Osteocyte (in vitro differentiated cells): ENCODE results near the gene ANKUB1. TPM values are rescaled to one million over a fixed set of nuclear protein-coding genes. Genes with fewer than 3 reads are reported as not detected.

Experiments used
- DNase-seq: peaks from one replicate; pipeline ENCODE4 v3.0.0; 2021; ENCODE audit warnings: mixed read lengths; ENCODE audit not compliant: unreplicated experiment; ENCODE audit errors: extremely low spot score
- H3K27ac Mint-ChIP-seq: one replicate; pipeline ENCODE4 v1.8.0; 2021; ENCODE audit warnings: mild to moderate bottlenecking, mixed read lengths; ENCODE audit not compliant: unreplicated experiment
- H3K27me3 Mint-ChIP-seq: one replicate; pipeline ENCODE4 v1.8.0; 2021; ENCODE audit warnings: mixed read lengths; ENCODE audit not compliant: unreplicated experiment
- H3K36me3 Mint-ChIP-seq: one replicate; pipeline ENCODE4 v1.8.0; 2021; ENCODE audit warnings: mixed read lengths; ENCODE audit not compliant: unreplicated experiment
- H3K4me1 Mint-ChIP-seq: one replicate; pipeline ENCODE4 v1.8.0; 2021; ENCODE audit warnings: mixed read lengths; ENCODE audit not compliant: unreplicated experiment
- H3K4me3 Mint-ChIP-seq: one replicate; pipeline ENCODE4 v1.8.0; 2021; ENCODE audit warnings: mild to moderate bottlenecking, moderate library complexity, mixed read lengths; ENCODE audit not compliant: unreplicated experiment
- H3K9me3 Mint-ChIP-seq: one replicate; pipeline ENCODE4 v1.8.0; 2021; ENCODE audit warnings: mixed read lengths; ENCODE audit not compliant: unreplicated experiment
- total RNA-seq: library from RNA; stranded (reverse); gene quantifications from 2 replicates; pipeline ENCODE4 v1.2.1, GENCODE V29; 2021
- TF ChIP-seq, protein P1 (sequence below): fragments of 200-600 bp; sonication (generic); IDR thresholded peaks from 2 replicates; pipeline ENCODE4 v1.5.0; 2021; ENCODE audit warnings: antibody characterized with exemption, mild to moderate bottlenecking, moderate library complexity

Gene ANKUB1
- total RNA-seq, 1 donor from 2014 or later: not detected

DNA sequence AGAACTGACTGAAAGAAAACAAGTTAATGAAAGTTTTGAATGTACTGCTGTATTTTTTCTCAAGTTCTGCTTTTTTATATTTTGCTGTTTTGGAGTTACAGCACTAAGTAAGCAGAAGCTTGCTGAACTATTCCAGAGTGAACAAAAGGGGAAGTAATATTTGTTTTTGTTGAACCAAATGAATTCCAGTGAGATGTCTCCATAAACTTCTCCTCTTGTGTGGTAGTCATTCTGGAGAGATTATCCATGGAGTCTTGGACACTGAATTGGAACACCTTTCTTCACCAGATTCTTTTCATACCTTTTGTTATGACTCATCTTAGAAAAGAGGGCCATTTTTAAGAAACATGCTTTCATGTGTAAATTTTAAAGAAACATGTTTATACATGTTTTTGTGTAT is 8.8 kb downstream of the ANKUB1 start:
- DNase-seq: no peak
- Mint-ChIP-seq H3K27me3 (no peaks in the 10 kb centered on the region), H3K4me3 (no peak overlapping the region), H3K27ac (peak overlapping the region; percentile 45), H3K4me1 (peaks cover 18% of the 10 kb centered on the region), H3K9me3 (no peaks in the 10 kb centered on the region), H3K36me3 (no peaks in the 10 kb centered on the region)
- TF ChIP-seq, protein P1, sequence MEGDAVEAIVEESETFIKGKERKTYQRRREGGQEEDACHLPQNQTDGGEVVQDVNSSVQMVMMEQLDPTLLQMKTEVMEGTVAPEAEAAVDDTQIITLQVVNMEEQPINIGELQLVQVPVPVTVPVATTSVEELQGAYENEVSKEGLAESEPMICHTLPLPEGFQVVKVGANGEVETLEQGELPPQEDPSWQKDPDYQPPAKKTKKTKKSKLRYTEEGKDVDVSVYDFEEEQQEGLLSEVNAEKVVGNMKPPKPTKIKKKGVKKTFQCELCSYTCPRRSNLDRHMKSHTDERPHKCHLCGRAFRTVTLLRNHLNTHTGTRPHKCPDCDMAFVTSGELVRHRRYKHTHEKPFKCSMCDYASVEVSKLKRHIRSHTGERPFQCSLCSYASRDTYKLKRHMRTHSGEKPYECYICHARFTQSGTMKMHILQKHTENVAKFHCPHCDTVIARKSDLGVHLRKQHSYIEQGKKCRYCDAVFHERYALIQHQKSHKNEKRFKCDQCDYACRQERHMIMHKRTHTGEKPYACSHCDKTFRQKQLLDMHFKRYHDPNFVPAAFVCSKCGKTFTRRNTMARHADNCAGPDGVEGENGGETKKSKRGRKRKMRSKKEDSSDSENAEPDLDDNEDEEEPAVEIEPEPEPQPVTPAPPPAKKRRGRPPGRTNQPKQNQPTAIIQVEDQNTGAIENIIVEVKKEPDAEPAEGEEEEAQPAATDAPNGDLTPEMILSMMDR: no peak

DNA sequence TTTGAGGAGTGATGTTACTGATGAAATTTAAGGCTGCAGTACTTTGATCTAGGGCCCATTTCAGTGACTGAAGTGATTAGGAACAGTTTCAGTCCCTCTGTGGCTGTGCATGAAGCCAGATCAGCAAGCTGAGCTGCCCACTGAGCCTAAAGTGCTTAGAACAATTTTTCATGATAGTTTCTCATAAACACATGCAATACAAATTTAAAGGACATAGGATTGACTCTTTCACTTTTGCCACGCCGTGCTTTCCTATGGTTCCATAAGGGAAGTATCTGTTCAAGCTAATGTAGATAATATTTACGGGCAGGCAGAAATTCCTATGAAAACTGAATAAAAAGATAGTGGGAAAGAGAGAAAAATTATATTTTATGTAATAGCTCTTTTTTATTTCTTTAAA is 10.6 kb downstream of the ANKUB1 start:
- Mint-ChIP-seq H3K4me3 (no peak overlapping the region), H3K36me3 (no peaks in the 10 kb centered on the region), H3K9me3 (no peaks in the 10 kb centered on the region), H3K27ac (no peak overlapping the region), H3K27me3 (no peaks in the 10 kb centered on the region), H3K4me1 (peaks cover 18% of the 10 kb centered on the region)
- DNase-seq: no peak
- TF ChIP-seq, protein P1: no peak

DNA sequence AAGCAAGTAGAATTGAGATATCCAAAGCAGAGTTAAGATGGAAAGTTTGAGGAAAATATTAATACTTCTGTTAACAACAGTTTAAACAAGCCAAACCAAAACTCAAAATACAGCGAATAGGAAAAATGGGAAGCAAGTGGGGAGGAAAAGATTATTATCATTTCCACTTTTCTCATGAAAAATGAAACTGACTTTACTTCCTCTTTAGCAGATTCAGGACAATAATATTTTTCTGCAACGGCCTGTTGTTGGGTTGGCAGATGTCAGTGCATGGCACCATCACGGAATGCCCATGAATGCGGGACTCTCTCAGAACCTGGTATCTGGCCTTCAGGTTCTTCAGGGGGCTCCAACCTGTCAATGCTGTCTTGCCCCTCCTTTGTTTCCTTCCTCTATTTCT is 11.1 kb downstream of the ANKUB1 start:
- TF ChIP-seq, protein P1: no peak
- H3K4me3 Mint-ChIP-seq: no peak overlapping the region
- no peak for DNase-seq
- H3K4me1 Mint-ChIP-seq: peaks cover 18% of the 10 kb centered on the region
- H3K36me3 Mint-ChIP-seq: no peaks in the 10 kb centered on the region
- no peak overlapping the region for H3K27ac Mint-ChIP-seq
- no peaks in the 10 kb centered on the region for H3K27me3 Mint-ChIP-seq
- H3K9me3 Mint-ChIP-seq: no peaks in the 10 kb centered on the region

DNA sequence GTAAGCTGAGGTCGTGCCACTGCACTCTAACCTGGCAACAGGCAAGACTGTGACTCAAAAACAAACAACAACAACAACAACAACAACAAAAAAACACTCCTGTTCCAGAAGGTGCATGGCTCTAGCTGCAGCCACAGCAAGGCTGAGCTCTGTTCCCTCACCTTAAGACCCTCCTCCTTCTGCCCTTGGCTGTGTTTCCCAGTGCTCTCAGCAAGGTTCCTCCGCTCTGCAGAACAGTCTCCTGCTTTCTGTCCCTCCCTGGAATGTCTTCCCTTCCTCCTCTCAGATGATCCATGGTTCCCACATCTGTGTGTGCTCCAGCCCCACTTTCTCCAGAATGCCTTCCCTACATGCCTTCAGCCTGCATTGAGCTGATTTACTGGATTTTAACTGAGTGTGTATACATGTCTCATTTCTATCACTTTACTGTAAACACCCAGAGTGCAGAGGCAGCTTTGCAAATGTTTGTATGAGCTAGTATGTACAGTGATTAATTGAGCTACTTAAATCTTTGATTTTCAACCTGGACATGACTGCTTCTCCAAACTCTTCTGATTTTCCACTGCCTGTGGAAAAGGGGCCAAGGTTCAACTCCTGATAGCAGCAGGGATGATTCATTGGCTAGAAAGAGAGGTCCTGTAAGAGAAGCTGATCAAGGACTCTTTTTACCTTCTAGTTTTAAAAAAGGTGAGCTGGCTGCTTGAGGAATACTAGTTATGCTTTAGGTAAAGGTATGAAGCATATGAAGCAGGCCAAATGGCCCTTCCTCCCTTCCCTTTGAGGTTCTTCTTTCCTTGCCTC is 14.7 kb downstream of the ANKUB1 start:
- no peaks in the 10 kb centered on the region for H3K9me3 Mint-ChIP-seq
- H3K27me3 Mint-ChIP-seq: no peaks in the 10 kb centered on the region
- H3K4me3 Mint-ChIP-seq: no peak overlapping the region
- no peak for DNase-seq
- TF ChIP-seq, protein P1: no peak
- no peaks in the 10 kb centered on the region for H3K36me3 Mint-ChIP-seq
- H3K27ac Mint-ChIP-seq: no peak overlapping the region
- H3K4me1 Mint-ChIP-seq: peaks cover 2% of the 10 kb centered on the region

DNA sequence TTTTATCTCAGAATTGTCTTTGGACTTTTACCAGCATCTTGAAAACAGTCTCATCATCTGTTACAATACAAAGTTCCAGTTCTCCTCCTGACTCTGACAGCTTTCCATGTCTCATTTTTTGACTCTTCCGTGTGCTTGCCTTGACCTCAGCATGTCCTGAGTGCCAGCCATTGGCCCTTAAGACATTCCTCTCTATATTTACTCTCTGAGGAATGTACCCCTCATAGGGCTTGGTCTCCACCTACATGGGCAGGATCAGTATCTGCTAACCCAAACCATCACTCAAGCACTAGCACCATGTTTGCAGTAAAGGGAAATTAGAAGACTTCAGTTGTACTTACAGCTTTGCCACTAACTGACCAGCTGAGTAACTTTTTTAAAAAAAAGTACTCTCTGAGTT is 16.2 kb downstream of the ANKUB1 start:
- H3K4me3 Mint-ChIP-seq: no peak overlapping the region
- peaks cover 2% of the 10 kb centered on the region for H3K4me1 Mint-ChIP-seq
- peaks cover 4% of the 10 kb centered on the region for H3K27me3 Mint-ChIP-seq

More for the DNA sequence above, 16.2 kb downstream of the ANKUB1 start:
- Mint-ChIP-seq H3K36me3 (no peaks in the 10 kb centered on the region), H3K27ac (no peak overlapping the region), H3K9me3 (no peaks in the 10 kb centered on the region)
- DNase-seq: no peak
- TF ChIP-seq, protein P1: no peak
